Naive thymus-derived CD4-positive, alpha-beta T cell (primary cell): ENCODE results near the gene SMURF1. TPM values are rescaled to one million over a fixed set of nuclear protein-coding genes. Genes with fewer than 3 reads are reported as not detected.

Experiments
- ATAC-seq: fragments of 150-1000 bp; cut with Tn5 transposase; 2 replicates; pipeline ENCODE4 v1.10.0; 2021; ENCODE audit warnings: mild to moderate bottlenecking, moderate library complexity
- CTCF ChIA-PET: fragments of 350-600 bp; sonication (Branson Sonifier 250); formaldehyde crosslinking; loops from one replicate; lab custom pipeline; 2021; ENCODE audit warnings: antibody characterized with exemption; lab: Charles Lee
- POLR2A ChIA-PET: fragments of 350-600 bp; sonication (Branson Sonifier 250); formaldehyde crosslinking; loops from one replicate; lab custom pipeline; 2021; ENCODE audit warnings: antibody characterized with exemption, inconsistent platforms; lab: Charles Lee
- DNase-seq, 9 donors: peaks; one replicate each; pipeline versions ENCODE4 v3.0.0 to v3.0.0-alpha.2; 2020 to 2022; ENCODE audit warnings: mixed read lengths in 1 of 9
- H3K27ac ChIP-seq: one replicate; pipeline ENCODE4 v1.7.0; 2013; ENCODE audit warnings: mild to moderate bottlenecking, low read depth, low read length, moderate library complexity
- H3K27me3 ChIP-seq, 2 donors: one replicate each; pipeline ENCODE4 v1.7.0; 2013; ENCODE audit warnings: low read length in 2 of 2, mild to moderate bottlenecking in 2 of 2, moderate library complexity in 2 of 2; ENCODE audit not compliant: control insufficient read depth in 2 of 2, insufficient read depth in 2 of 2
- H3K36me3 ChIP-seq, 3 experiments: 1 replicate in 2 of 3; 2 replicates in 1 of 3; pipeline ENCODE4 v1.7.0; 2013; ENCODE audit warnings: low read length in 3 of 3, mild to moderate bottlenecking in 3 of 3, moderate library complexity in 1 of 3; ENCODE audit not compliant: insufficient read depth in 3 of 3, control insufficient read depth in 2 of 3
- H3K4me1 ChIP-seq, 2 donors: one replicate each; pipeline ENCODE4 v1.7.0; 2013; ENCODE audit warnings: low read length in 2 of 2, mild to moderate bottlenecking in 2 of 2, moderate library complexity in 1 of 2; ENCODE audit not compliant: control insufficient read depth in 2 of 2, insufficient read depth in 2 of 2
- H3K4me3 ChIP-seq: 2 replicates; pipeline ENCODE4 v1.7.0; 2013; ENCODE audit warnings: mild to moderate bottlenecking, low read length
- H3K9me3 ChIP-seq, 3 experiments: 1 replicate in 2 of 3; 2 replicates in 1 of 3; pipeline ENCODE4 v1.7.0; 2013; ENCODE audit warnings: low read length in 3 of 3; ENCODE audit not compliant: control insufficient read depth in 2 of 3
- H3K27ac Mint-ChIP-seq, 9 donors: one replicate each; pipeline ENCODE4 v1.8.0; 2020 to 2022; ENCODE audit warnings: mixed read lengths in 9 of 9, mild to moderate bottlenecking in 8 of 9, moderate library complexity in 5 of 9, inconsistent platforms in 2 of 9
- H3K27me3 Mint-ChIP-seq, 5 donors: one replicate each; pipeline ENCODE4 v1.8.0; 2021 to 2022; ENCODE audit warnings: mixed read lengths in 5 of 5, mild to moderate bottlenecking in 1 of 5
- H3K36me3 Mint-ChIP-seq, 5 donors: one replicate each; pipeline ENCODE4 v1.8.0; 2020 to 2022; ENCODE audit warnings: mixed read lengths in 5 of 5, mild to moderate bottlenecking in 3 of 5, inconsistent platforms in 1 of 5
- H3K4me1 Mint-ChIP-seq, 7 donors: one replicate each; pipeline ENCODE4 v1.8.0; 2020 to 2022; ENCODE audit warnings: mixed read lengths in 7 of 7, mild to moderate bottlenecking in 3 of 7, inconsistent platforms in 1 of 7
- H3K4me3 Mint-ChIP-seq, 10 donors: one replicate each; pipeline ENCODE4 v1.8.0; 2020 to 2022; ENCODE audit warnings: mild to moderate bottlenecking in 10 of 10, mixed read lengths in 10 of 10, moderate library complexity in 6 of 10, inconsistent platforms in 2 of 10
- H3K9me3 Mint-ChIP-seq, 11 donors: one replicate each; pipeline ENCODE4 v1.8.0; 2020 to 2022; ENCODE audit warnings: mixed read lengths in 11 of 11, mild to moderate bottlenecking in 4 of 11, inconsistent platforms in 1 of 11, moderate library complexity in 1 of 11
- intact Hi-C, 2 donors: fragments of 100-400 bp; cut with micrococcal nuclease; formaldehyde crosslinking; loops; one replicate each; pipeline ENCODE4 v1.15.1; 2023
- polyA plus RNA-seq, 2 donors: library from polyadenylated mRNA; unstranded; fragments of 300-500 nt; fragmentation: Illumina TruSeq; gene quantifications; one replicate each; pipeline ENCODE4 v1.2.3, GENCODE V29; 2021
- total RNA-seq, 6 experiments: library from RNA in 5 of 6; stranded (reverse) in 5 of 6; gene quantifications; 1 replicate in 5 of 6; 2 replicates in 1 of 6; pipeline ENCODE4 v1.2.3 and lab custom pipeline; 2021 to 2026

SMURF1 gene
- total and polyA plus RNA-seq, 7 experiments from 2014 or later = 1.3 to 26.4 (median 20.4) TPM

DNA sequence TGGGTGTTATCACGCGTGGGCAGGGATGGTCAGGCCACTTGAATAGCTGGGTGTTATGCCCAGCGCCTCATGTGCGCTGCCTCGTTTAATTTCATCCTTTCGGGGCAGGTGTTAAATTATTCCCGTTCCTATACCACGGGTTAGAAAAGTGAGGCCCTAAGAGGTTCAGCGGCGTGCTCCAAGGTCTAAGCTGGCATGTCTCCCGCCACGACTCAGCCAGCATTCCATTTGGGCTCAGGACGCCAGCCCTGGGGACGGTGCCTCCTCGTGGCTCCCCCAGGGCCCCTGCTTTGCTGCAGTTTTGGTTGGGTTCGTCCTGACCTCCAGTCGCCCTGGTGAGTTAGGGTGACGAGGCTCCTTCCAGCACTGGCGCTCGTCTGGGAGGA, 141.1 kb downstream of the SMURF1 start:
- no peaks in the 10 kb centered on the region for H3K9me3 Mint-ChIP-seq
- CTCF ChIA-PET = no interaction called here
- no peak overlapping the region for H3K27ac Mint-ChIP-seq

DNA sequence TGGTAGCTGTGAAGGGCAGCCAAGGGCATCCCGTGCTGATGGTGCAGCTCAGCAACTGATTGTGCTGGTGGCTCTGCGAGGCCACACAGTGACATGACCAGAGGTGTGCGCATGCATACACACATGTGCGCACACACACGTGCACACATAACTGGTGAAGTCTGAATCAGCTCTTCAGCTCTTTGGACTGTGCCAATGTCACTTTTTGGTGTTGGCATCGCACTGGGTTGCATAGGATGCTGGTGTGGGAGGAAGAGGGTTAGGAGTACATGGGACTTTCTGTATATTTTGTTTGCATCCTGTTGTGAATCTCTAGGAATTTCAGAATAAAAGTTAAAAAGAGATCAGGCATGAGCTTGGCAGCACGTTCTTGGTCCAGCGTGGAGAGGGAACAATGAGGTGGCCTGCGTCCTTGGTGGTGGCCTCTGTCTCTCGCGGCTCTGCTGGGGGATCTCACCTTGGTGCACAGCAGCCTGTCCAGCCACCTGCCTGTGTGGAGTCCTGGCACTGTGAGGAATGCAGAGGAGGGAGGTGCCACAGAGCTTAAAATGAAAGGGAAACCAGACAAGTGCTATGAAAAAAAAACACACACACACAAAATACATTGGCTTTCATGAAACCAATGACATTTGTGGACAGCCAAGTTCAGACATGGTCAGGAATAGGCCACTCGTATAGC, 141.6 kb downstream of the SMURF1 start:
- Histone ChIP-seq H3K27me3 (no peaks in the 10 kb centered on the region), H3K4me3 (no peak overlapping the region), H3K36me3 (peaks cover 16 to 92% (median 18%) of the 10 kb centered on the region in 3 experiments), H3K27ac (no peak overlapping the region), H3K9me3 (no peaks in the 10 kb centered on the region), H3K4me1 (no peaks in the 10 kb centered on the region)
- ATAC-seq (no peak), DNase-seq (no peak)
- Mint-ChIP-seq H3K4me1 (peaks cover 0 to 5% (median 0%) of the 10 kb centered on the region in 7 donors), H3K4me3 (no peak overlapping the region), H3K9me3 (no peaks in the 10 kb centered on the region), H3K27ac (no peak overlapping the region), H3K36me3 (peaks cover 10 to 56% (median 29%) of the 10 kb centered on the region in 5 donors), H3K27me3 (no peaks in the 10 kb centered on the region)
- intact Hi-C loops = no loop called here
- CTCF ChIA-PET = no interaction called here
- POLR2A ChIA-PET = no interaction called here

More for the DNA sequence above, 141.1 kb downstream of the SMURF1 start:
- H3K4me1 Mint-ChIP-seq = peaks cover 0 to 5% (median 0%) of the 10 kb centered on the region in 7 donors
- no peak overlapping the region for H3K4me3 ChIP-seq
- H3K36me3 Mint-ChIP-seq = peaks cover 10 to 57% (median 29%) of the 10 kb centered on the region in 5 donors
- no peaks in the 10 kb centered on the region for H3K27me3 Mint-ChIP-seq
- no peaks in the 10 kb centered on the region for H3K9me3 ChIP-seq
- intact Hi-C loops = no loop called here
- H3K36me3 ChIP-seq = peaks cover 16 to 89% (median 18%) of the 10 kb centered on the region in 3 experiments
- no peak overlapping the region for H3K27ac ChIP-seq
- H3K27me3 ChIP-seq = no peaks in the 10 kb centered on the region
- no peaks in the 10 kb centered on the region for H3K4me1 ChIP-seq
- ATAC-seq (no peak), DNase-seq (no peak)
- POLR2A ChIA-PET = no interaction called here
- H3K4me3 Mint-ChIP-seq = no peak overlapping the region

DNA sequence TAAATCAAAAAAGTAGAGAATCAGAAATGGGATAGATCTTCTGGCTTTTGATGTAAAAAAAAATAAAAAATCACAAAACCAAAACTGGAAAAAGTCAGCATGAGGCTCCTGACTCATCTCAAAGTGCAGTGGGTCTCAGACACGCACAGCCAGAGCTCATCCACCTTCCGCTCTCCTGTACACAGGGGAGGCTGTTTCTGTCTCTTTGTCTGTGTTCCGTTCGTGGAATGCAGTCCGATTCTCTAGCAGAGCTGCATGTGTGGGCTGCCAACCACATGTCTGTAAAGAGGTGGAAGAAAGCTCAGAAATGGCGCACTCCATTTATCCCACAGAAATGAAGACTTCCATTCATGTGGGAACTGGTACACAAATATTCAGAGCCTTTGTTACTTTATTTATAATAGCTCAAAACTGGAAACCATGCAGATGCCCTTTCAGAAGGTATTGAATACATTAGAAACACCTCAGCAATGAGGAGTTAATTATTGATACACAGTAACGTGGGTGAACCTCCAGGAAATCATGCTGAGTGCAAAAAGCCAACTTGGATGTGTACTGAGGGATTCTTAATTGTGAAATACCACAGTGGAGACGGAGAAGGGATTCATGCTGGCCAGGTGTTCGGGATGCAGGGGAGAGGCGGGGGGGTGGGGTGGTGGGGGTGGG, 142.3 kb downstream of the SMURF1 start:
- H3K4me3 Mint-ChIP-seq = no peak overlapping the region
- Histone ChIP-seq H3K27me3 (no peaks in the 10 kb centered on the region), H3K36me3 (peaks cover 11 to 90% (median 18%) of the 10 kb centered on the region in 3 experiments), H3K4me3 (no peak overlapping the region), H3K4me1 (no peaks in the 10 kb centered on the region), H3K27ac (no peak overlapping the region), H3K9me3 (no peaks in the 10 kb centered on the region)
- POLR2A ChIA-PET = no interaction called here
- H3K27me3 Mint-ChIP-seq = no peaks in the 10 kb centered on the region
- H3K9me3 Mint-ChIP-seq = no peaks in the 10 kb centered on the region
- H3K27ac Mint-ChIP-seq = peak overlapping the region in 2 of 9 donors; percentile 7 to 47
- ATAC-seq (no peak), DNase-seq (no peak)
- peaks cover 10 to 53% (median 29%) of the 10 kb centered on the region in 5 donors for H3K36me3 Mint-ChIP-seq
- intact Hi-C loops = no loop called here
- CTCF ChIA-PET = no interaction called here
- H3K4me1 Mint-ChIP-seq = peaks cover 0 to 5% (median 0%) of the 10 kb centered on the region in 7 donors

DNA sequence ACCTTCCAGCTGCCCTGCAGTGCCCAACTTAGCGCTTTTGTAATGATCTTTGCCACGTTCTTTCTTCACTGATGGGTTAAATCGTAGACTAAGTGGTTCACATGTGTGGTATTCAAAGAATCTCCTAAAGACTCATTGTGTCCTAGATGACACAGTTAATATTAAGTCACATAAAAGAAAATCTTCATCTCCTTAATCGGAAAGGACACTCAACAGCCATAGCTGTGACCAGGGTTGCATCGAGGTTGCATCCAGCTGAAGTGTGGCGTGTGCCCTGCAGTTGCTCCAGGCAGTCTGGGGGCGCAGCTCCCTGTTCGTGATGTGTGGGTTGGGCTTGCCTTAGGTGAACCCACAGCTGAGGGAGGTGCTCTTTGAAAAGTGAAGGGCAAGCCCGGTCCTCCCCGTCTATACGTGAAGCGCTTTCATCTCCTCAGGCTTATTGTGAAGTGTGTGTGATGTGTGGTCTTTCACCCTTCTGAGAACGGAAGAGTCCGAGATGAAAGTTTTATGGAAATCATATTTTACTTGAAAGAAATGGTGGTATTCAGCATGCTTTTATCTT, 142.9 kb downstream of the SMURF1 start:
- no peak overlapping the region for H3K27ac ChIP-seq
- no peaks in the 10 kb centered on the region for H3K9me3 ChIP-seq
- Mint-ChIP-seq H3K27ac (peak overlapping the region in 4 of 9 donors; percentile 5 to 47 (median 20)), H3K4me1 (peaks cover 0 to 5% (median 0%) of the 10 kb centered on the region in 7 donors), H3K36me3 (peaks cover 12 to 51% (median 23%) of the 10 kb centered on the region in 5 donors), H3K4me3 (no peak overlapping the region), H3K9me3 (no peaks in the 10 kb centered on the region), H3K27me3 (no peaks in the 10 kb centered on the region)
- intact Hi-C loops = no loop called here
- no peak for DNase-seq
- H3K4me3 ChIP-seq = no peak overlapping the region
- ChIA-PET CTCF (no interaction called here), POLR2A (no interaction called here)
- no peaks in the 10 kb centered on the region for H3K27me3 ChIP-seq
- peaks cover 7 to 90% (median 18%) of the 10 kb centered on the region in 3 experiments for H3K36me3 ChIP-seq
- no peak for ATAC-seq
- no peaks in the 10 kb centered on the region for H3K4me1 ChIP-seq

DNA sequence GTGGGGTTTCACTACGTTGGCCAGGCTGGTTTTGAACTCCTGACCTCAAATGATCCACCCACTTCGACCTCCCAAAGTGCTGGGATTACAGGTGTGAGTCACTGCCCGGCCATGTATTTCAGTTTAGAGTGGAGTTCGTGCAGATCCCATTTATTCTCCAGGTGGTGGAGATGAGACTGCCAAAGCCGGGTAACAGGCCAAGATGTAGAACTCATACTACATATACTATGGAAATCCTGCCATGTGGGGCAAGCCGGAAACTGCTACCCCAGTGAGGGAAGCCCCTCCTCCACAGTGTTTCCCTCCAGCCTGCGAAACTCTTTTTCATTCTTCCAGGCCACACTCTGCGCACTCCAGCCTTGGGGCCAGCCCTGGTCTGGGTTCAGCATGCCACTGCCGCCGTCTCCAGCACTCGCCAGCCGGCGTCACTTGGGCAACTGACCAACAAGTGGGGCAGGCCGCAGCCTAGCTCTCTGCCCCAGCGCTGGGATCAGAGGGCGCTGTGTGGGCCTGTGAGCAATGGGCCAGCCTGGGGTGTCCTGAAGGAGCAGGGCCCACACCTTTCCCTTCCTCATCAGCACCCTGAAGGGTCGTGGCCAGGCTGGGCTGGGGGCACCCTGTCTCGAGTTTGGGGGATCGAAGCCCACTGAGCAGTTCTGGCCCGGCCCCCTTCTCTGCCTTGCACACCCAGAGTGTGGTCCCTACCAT, 143.6 kb downstream of the SMURF1 start:
- DNase-seq = no peak
- Histone ChIP-seq H3K36me3 (peaks cover 7 to 90% (median 15%) of the 10 kb centered on the region in 3 experiments), H3K27me3 (no peaks in the 10 kb centered on the region), H3K4me3 (no peak overlapping the region), H3K4me1 (no peaks in the 10 kb centered on the region), H3K27ac (no peak overlapping the region), H3K9me3 (no peaks in the 10 kb centered on the region)
- peaks cover 0 to 7% (median 4%) of the 10 kb centered on the region in 7 donors for H3K4me1 Mint-ChIP-seq
- peak overlapping the region in 1 of 9 donors; percentile 7 for H3K27ac Mint-ChIP-seq
- intact Hi-C loops = no loop called here
- ChIA-PET CTCF (no interaction called here), POLR2A (no interaction called here)
- H3K27me3 Mint-ChIP-seq = no peaks in the 10 kb centered on the region
- no peak overlapping the region for H3K4me3 Mint-ChIP-seq
- H3K9me3 Mint-ChIP-seq = no peaks in the 10 kb centered on the region
- ATAC-seq = no peak
- H3K36me3 Mint-ChIP-seq = peaks cover 18 to 50% (median 21%) of the 10 kb centered on the region in 5 donors

DNA sequence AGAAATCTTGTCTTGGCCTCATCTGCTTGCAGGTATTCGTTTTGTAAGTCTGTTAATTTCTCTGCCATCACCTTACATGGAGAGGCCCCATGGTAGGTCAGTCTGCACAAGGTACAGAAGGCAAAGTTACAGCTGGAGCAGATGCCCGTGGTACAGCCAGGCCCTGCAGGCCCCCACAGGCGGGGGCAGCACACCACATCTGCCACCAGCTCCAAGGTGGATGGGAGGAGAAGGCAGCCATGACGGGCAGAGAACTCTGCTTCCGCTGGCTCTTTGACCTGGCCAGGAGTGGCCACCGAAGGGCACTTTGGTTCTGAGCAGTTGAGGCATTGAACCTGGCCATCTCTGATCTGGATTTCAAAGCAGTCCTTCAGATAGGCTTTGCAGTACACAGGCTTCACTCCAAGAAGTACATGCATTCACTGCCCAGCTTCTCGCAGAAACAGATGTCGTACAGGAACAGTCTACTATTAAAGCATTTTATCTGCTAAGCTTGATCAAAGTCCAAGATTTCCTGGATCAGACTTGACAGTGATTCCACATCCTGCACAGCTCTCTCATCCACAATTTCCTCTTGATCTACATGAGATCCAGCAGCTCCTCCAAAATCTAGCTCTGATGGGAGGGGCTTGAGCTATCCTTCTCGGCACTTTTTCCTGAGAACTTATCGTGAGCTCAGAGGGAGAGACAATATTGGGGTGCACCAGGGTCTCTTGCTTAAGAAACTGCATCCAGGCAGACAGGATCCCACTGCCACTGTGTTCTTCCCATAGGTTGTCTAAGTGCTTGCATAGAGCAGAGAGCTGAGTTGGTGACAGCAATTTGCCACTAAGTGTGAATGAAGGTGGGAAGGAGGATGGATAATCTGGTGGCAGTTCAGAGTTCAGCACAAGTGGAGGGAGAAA, 144.8 kb downstream of the SMURF1 start:
- intact Hi-C loops = no loop called here
- Histone ChIP-seq H3K9me3 (no peaks in the 10 kb centered on the region), H3K4me3 (no peak overlapping the region), H3K36me3 (peaks cover under 1 to 90% (median 10%) of the 10 kb centered on the region in 3 experiments), H3K27ac (no peak overlapping the region), H3K4me1 (no peaks in the 10 kb centered on the region), H3K27me3 (no peaks in the 10 kb centered on the region)
- DNase-seq (no peak), ATAC-seq (no peak)
- ChIA-PET CTCF (interaction anchor here (0.5 kb wide), 1 partner anchor 335 kb away, joined by 4 read pairs; no protein-coding TSS in a partner anchor), POLR2A (no interaction called here)
- Mint-ChIP-seq H3K4me1 (peaks cover 0 to 7% (median 4%) of the 10 kb centered on the region in 7 donors), H3K9me3 (no peaks in the 10 kb centered on the region), H3K36me3 (peaks cover 17 to 40% (median 19%) of the 10 kb centered on the region in 5 donors), H3K27me3 (no peaks in the 10 kb centered on the region), H3K27ac (peak overlapping the region in 3 of 9 donors; percentile 32 to 51 (median 43)), H3K4me3 (no peak overlapping the region)
